Central memory CD4-positive, alpha-beta T cell (primary cell): Measurements from ENCODE around the gene CHRNA10.

ENCODE experiments used
- DNase-seq: peaks from one replicate; pipeline ENCODE4 v3.0.0; 2022

CHRNA10 gene

GRCh38 chr11:3627291-3627690, 43.9 kb downstream of the CHRNA10 start:
- no peak for DNase-seq

- no peak for DNase-seq
Observed at GRCh38 chr11:3626250-3626960, 44.8 kb downstream of the CHRNA10 start.

- DNase-seq = no peak
Observed at GRCh38 chr11:3623767-3624458, 47.3 kb downstream of the CHRNA10 start.

GRCh38 chr11:3623121-3623520, 48.1 kb downstream of the CHRNA10 start:
- DNase-seq = no peak

GRCh38 chr11:3622521-3622920, 48.7 kb downstream of the CHRNA10 start:
- no peak for DNase-seq

- no peak for DNase-seq
Observed at GRCh38 chr11:3617990-3618389, 53.2 kb downstream of the CHRNA10 start.

GRCh38 chr11:3616721-3617460, 54.3 kb downstream of the CHRNA10 start:
- no peak for DNase-seq

GRCh38 chr11:3615998-3616397, 55.2 kb downstream of the CHRNA10 start:
- no peak for DNase-seq
